AG04450 (cell line): ENCODE measurements around the gene RCAN2. TPM values are rescaled to one million over a fixed set of nuclear protein-coding genes. Genes with fewer than 3 reads are reported as not detected.

Experiments used
- CTCF ChIA-PET: fragments of 300-600, 350-600 bp; formaldehyde crosslinking; extraction: SDS; loops from one replicate; lab custom pipeline; 2022; ENCODE audit warnings: antibody characterized with exemption, inconsistent platforms; lab: Charles Lee
- POLR2A ChIA-PET: fragments of 350-600 bp; formaldehyde crosslinking; extraction: SDS; loops from one replicate; lab custom pipeline; 2021; ENCODE audit warnings: antibody characterized with exemption, inconsistent platforms; lab: Yijun Ruan, JAX
- DNase-seq: peaks from one replicate; pipeline ENCODE4 v3.0.0-alpha.2; 2011; ENCODE audit warnings: low read depth, low spot score
- H3K27ac ChIP-seq: one replicate; pipeline ENCODE4 v1.5.1; 2012; ENCODE audit warnings: low read depth, low read length, control low read depth
- H3K27me3 ChIP-seq: one replicate; pipeline ENCODE4 v1.6.0; 2012; ENCODE audit warnings: low read length; ENCODE audit not compliant: control insufficient read depth, insufficient read depth
- H3K4me3 ChIP-seq: 2 replicates; pipeline ENCODE4 v1.5.1; 2011; ENCODE audit warnings: mild to moderate bottlenecking, low read depth, low read length, control low read depth
- H3K9me3 ChIP-seq: 2 replicates; pipeline ENCODE4 v1.5.1; 2012; ENCODE audit warnings: low read length; ENCODE audit not compliant: control insufficient read depth, insufficient read depth
- CTCF ChIP-seq: IDR thresholded peaks from 2 replicates; pipeline ENCODE4 v1.5.1; 2011; ENCODE audit warnings: low read depth, low read length, control low read depth, inconsistent platforms
- polyA plus RNA-seq: library from polyadenylated mRNA; depleted of rRNA; stranded (reverse); fragments of >200 nt; gene quantifications from 2 replicates; pipeline ENCODE4 v1.2.3, GENCODE V29; 2011

The RCAN2 gene
- polyA plus RNA-seq, 1 experiment = 0.11 TPM

GRCh38 chr6:46201702-46202101 lies 289.5 kb downstream of the RCAN2 start:
- TF ChIP-seq CTCF = no peak
- Histone ChIP-seq H3K4me3 (no peak overlapping the region), H3K9me3 (peaks cover 4% of the 10 kb centered on the region; the same call in 1 of the 2 replicates), H3K27ac (no peak overlapping the region), H3K27me3 (no peaks in the 10 kb centered on the region)
- CTCF ChIA-PET = interaction anchor here (0.8 kb wide), 1 partner anchor 271 kb away, joined by 3 read pairs; no protein-coding TSS in a partner anchor
- POLR2A ChIA-PET = no interaction called here
- DNase-seq = no peak

- CTCF ChIA-PET = no interaction called here
- DNase-seq = no peak
- no peak overlapping the region for H3K27ac ChIP-seq
These were observed 291.9 kb downstream of the RCAN2 start for GRCh38 chr6:46199387-46199786.

GRCh38 chr6:46191961-46192360 lies 299.3 kb downstream of the RCAN2 start:
- ChIA-PET CTCF (no interaction called here), POLR2A (no interaction called here)
- DNase-seq = no peak
- H3K9me3 ChIP-seq = no peaks in the 10 kb centered on the region
- H3K4me3 ChIP-seq = no peak overlapping the region
- TF ChIP-seq CTCF = no peak
- no peaks in the 10 kb centered on the region for H3K27me3 ChIP-seq
- no peak overlapping the region for H3K27ac ChIP-seq

More at GRCh38 chr6:46199387-46199786, 291.9 kb downstream of the RCAN2 start:
- POLR2A ChIA-PET = no interaction called here
- Histone ChIP-seq H3K27me3 (no peaks in the 10 kb centered on the region), H3K9me3 (no peaks in the 10 kb centered on the region), H3K4me3 (no peak overlapping the region)
- no peak for TF ChIP-seq CTCF

GRCh38 chr6:46190889-46191288 lies 300.4 kb downstream of the RCAN2 start:
- DNase-seq = no peak
- H3K4me3 ChIP-seq = no peak overlapping the region
- ChIA-PET POLR2A (interaction anchor here (0.7 kb wide), 1 partner anchor 1729 kb away, joined by 4 read pairs; no protein-coding TSS in a partner anchor), CTCF (no interaction called here)
- no peak overlapping the region for H3K27ac ChIP-seq
- no peak for TF ChIP-seq CTCF
- H3K9me3 ChIP-seq = no peaks in the 10 kb centered on the region
- H3K27me3 ChIP-seq = no peaks in the 10 kb centered on the region

- ChIA-PET POLR2A (no interaction called here), CTCF (no interaction called here)
- TF ChIP-seq CTCF = no peak
- no peak for DNase-seq
- no peak overlapping the region for H3K27ac ChIP-seq
- H3K4me3 ChIP-seq = no peak overlapping the region
- H3K9me3 ChIP-seq = no peaks in the 10 kb centered on the region
- H3K27me3 ChIP-seq = no peaks in the 10 kb centered on the region
These were observed 301.5 kb downstream of the RCAN2 start for GRCh38 chr6:46189726-46190125.
